ENCODE measurements around the gene NPHP4.

DNA sequence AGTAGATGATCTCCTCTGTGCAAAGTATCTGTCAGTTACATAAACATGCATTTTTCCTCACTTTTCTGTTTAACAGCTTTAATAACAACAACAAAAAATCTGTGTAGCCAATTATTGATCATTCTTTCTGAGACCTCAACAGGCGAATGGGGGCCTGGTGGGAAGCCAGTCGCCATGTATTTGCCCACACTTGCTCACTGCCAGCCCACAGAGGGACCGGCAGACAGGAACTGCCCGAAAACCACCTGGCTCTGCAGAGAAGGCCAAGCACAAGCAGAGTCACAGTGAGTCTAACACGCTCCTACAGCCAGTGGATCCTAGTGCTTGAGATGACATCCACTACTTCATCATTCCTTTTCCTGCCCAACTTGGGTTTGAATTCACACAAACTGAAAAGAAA, 56.1 kb downstream of the NPHP4 start:
- TF ChIP-seq, protein P1, sequence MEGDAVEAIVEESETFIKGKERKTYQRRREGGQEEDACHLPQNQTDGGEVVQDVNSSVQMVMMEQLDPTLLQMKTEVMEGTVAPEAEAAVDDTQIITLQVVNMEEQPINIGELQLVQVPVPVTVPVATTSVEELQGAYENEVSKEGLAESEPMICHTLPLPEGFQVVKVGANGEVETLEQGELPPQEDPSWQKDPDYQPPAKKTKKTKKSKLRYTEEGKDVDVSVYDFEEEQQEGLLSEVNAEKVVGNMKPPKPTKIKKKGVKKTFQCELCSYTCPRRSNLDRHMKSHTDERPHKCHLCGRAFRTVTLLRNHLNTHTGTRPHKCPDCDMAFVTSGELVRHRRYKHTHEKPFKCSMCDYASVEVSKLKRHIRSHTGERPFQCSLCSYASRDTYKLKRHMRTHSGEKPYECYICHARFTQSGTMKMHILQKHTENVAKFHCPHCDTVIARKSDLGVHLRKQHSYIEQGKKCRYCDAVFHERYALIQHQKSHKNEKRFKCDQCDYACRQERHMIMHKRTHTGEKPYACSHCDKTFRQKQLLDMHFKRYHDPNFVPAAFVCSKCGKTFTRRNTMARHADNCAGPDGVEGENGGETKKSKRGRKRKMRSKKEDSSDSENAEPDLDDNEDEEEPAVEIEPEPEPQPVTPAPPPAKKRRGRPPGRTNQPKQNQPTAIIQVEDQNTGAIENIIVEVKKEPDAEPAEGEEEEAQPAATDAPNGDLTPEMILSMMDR (optimal IDR thresholded peaks at IDR 0.05 in 1 of 3, IDR thresholded peaks at IDR 0.05 in 1 of 3, conservative IDR thresholded peaks at IDR 0.05 in 1 of 3; ENCODE audit: extremely low read depth in 1 of 3, insufficient read depth in 2 of 3, low read length in 3 of 3): no peak
- no peak for TF ChIP-seq EZH2 (IDR thresholded peaks at IDR 0.05; ENCODE audit: low read length)
